ENCODE data around the gene ITGB7. TPM values are rescaled to one million over a fixed set of nuclear protein-coding genes. Genes with fewer than 3 reads are reported as not detected.
A peak's percentile ranks its signal among the peaks of the same experiment; 100 is the strongest.

Gene ITGB7
- total RNA-seq, 4 donors from 2014 or later = 2.9 to 29.1 (median 6.8) TPM

GRCh38 chr12:53224061-53224896 lies 17.2 kb upstream of the ITGB7 start:
- Histone ChIP-seq H3K27ac (peak overlapping the region; percentile 99), H3K4me1 (peaks cover 96% of the 10 kb centered on the region), H3K9me3 (no peaks in the 10 kb centered on the region), H3K4me3 (peak overlapping the region; percentile 10), H3K36me3 (peaks cover 15% of the 10 kb centered on the region), H3K27me3 (no peaks in the 10 kb centered on the region)
- TF ChIP-seq POLR2A (IDR thresholded peaks at IDR 0.05) = no peak
- no peak for TF ChIP-seq EP300 (IDR thresholded peaks at IDR 0.05)
- TF ChIP-seq, protein P1, sequence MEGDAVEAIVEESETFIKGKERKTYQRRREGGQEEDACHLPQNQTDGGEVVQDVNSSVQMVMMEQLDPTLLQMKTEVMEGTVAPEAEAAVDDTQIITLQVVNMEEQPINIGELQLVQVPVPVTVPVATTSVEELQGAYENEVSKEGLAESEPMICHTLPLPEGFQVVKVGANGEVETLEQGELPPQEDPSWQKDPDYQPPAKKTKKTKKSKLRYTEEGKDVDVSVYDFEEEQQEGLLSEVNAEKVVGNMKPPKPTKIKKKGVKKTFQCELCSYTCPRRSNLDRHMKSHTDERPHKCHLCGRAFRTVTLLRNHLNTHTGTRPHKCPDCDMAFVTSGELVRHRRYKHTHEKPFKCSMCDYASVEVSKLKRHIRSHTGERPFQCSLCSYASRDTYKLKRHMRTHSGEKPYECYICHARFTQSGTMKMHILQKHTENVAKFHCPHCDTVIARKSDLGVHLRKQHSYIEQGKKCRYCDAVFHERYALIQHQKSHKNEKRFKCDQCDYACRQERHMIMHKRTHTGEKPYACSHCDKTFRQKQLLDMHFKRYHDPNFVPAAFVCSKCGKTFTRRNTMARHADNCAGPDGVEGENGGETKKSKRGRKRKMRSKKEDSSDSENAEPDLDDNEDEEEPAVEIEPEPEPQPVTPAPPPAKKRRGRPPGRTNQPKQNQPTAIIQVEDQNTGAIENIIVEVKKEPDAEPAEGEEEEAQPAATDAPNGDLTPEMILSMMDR (IDR thresholded peaks at IDR 0.05) = peak in 1 of 2 donors; percentile 21
- 34% methylated on average over 11 of the region's 11 CpGs for WGBS
- DNase-seq (ENCODE audit: low spot score in 2 of 2) = peak in 1 of 2 donors; percentile 77

DNA sequence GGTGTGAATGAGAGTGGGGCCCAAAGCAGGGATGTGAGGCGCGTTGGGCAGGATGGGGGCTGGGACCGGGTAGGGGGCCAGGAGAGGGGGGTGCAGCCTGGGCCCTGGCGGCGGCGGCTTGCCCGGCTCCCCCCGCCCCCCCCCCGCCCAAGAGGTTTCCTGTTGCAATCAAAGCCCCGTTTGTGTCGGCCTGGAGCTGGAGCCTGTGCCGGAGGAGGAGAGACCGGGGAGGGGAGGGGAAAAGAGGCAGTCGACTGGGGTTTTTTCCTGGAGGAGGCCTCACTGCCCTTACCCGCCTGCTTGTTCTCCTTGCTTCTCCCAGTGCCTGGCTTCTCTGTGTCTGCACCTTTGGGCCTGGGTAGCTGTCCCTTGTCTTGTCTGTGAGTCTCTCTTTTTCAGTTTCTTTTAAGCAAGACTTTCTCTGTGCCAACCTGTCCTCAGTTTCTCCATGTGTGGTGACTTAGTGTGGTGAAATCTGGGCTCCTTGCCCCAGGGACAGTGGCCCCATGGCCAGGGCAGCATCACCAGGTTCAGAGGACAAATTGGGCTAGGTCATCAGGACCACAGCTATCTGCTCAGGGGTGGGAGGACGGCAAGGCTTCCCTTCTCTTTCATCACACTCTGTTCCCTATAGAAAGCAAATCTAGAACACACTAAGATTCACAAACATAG lies 16.5 kb upstream of the ITGB7 start:
- Histone ChIP-seq H3K36me3 (peaks cover 15% of the 10 kb centered on the region), H3K9me3 (no peaks in the 10 kb centered on the region), H3K4me1 (peaks cover 96% of the 10 kb centered on the region), H3K27ac (peak overlapping the region; percentile 99), H3K4me3 (peak overlapping the region; percentile 9), H3K27me3 (no peaks in the 10 kb centered on the region)
- WGBS = 3% methylated on average over 15 of the region's 16 CpGs
- TF ChIP-seq POLR2A (IDR thresholded peaks at IDR 0.05) (no peak), POLR2AphosphoS5 (IDR thresholded peaks at IDR 0.05) (no peak), EP300 (IDR thresholded peaks at IDR 0.05) (no peak)
- TF ChIP-seq, protein P1 (IDR thresholded peaks at IDR 0.05) = no peak
- DNase-seq (ENCODE audit: low spot score in 2 of 2) = no peak

DNA sequence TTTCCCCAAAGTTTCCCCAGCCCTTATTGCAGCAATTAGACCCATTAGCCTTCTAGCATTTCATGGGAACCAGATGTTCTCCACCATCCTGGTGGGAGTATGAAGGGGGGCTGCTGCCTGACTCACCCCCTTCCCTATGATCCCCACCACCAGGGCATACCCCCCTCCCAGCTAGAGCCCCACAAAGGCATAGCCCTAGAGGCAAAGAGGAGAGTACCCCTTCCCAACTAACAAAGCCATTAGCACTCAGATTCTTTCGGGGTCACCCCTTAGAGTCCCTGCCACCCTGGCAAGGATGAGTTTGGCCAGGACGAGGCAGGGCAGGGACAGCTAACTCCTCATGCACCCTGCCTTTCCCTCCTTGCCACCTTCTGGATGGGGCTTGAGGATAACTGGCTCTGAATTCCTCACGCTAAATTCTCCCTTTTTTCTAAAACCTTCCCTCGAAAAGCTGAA lies 15.8 kb upstream of the ITGB7 start:
- no peak for DNase-seq (ENCODE audit: low spot score in 2 of 2)
- Histone ChIP-seq H3K27me3 (no peaks in the 10 kb centered on the region), H3K36me3 (peaks cover 11% of the 10 kb centered on the region), H3K27ac (peak overlapping the region; percentile 99), H3K9me3 (no peaks in the 10 kb centered on the region), H3K4me3 (peak overlapping the region; percentile 61), H3K4me1 (peaks cover 96% of the 10 kb centered on the region)
- TF ChIP-seq POLR2AphosphoS5 (IDR thresholded peaks at IDR 0.05) (no peak), EP300 (IDR thresholded peaks at IDR 0.05) (no peak), POLR2A (IDR thresholded peaks at IDR 0.05) (no peak)
- TF ChIP-seq, protein P1 (IDR thresholded peaks at IDR 0.05) = no peak
- 16% methylated on average over 4 of the region's 4 CpGs for WGBS

GRCh38 chr12:53222170-53222721 lies 15.2 kb upstream of the ITGB7 start:
- Histone ChIP-seq H3K36me3 (peaks cover 5% of the 10 kb centered on the region), H3K4me3 (peak overlapping the region; percentile 61), H3K4me1 (peaks cover 96% of the 10 kb centered on the region), H3K9me3 (no peaks in the 10 kb centered on the region), H3K27me3 (no peaks in the 10 kb centered on the region), H3K27ac (peak overlapping the region; percentile 99)
- WGBS = 26% methylated on average over 5 of the region's 5 CpGs
- DNase-seq (ENCODE audit: low spot score in 2 of 2) = no peak
- TF ChIP-seq, protein P1 (IDR thresholded peaks at IDR 0.05) = no peak
- no peak for TF ChIP-seq POLR2A (IDR thresholded peaks at IDR 0.05)
- no peak for TF ChIP-seq POLR2AphosphoS5 (IDR thresholded peaks at IDR 0.05)
- TF ChIP-seq EP300 (IDR thresholded peaks at IDR 0.05) = no peak
